ENCODE measurements around the gene CADM2. TPM values are rescaled to one million over a fixed set of nuclear protein-coding genes. Genes with fewer than 3 reads are reported as not detected.

The CADM2 gene
- total RNA-seq, 1 experiment from 2014 or later = 0.64 TPM

GRCh38 chr3:85721409-85722145, 762.8 kb downstream of the CADM2 start:
- no peaks in the 10 kb centered on the region for H3K9me3 ChIP-seq (ENCODE audit: control insufficient read depth, insufficient read depth, low read depth, low read length)
- BruUV-seq (replicated peaks) = no TSS peak
- DNase-seq (ENCODE audit: low read depth, low spot score) = no peak
- H3K27ac ChIP-seq (ENCODE audit: low read length) = no peak overlapping the region
- intact Hi-C loops (cut with micrococcal nuclease; ENCODE audit: unreplicated experiment) (no loop called here), in situ Hi-C loops (cut with HindIII; ENCODE audit: low pct_unique_long_range_greater_than_20kb, low sequenced_read_pairs) (no loop called here)
- POLR2A ChIA-PET = no interaction called here
- no peaks in the 10 kb centered on the region for H3K36me3 ChIP-seq (ENCODE audit: control insufficient read depth, insufficient read depth, low read length)
- H3K4me1 ChIP-seq (ENCODE audit: control insufficient read depth, insufficient read depth, low read length) = no peaks in the 10 kb centered on the region
- no peak for TF ChIP-seq CTCF (IDR thresholded peaks at IDR 0.05)
- CTCF ChIA-PET = no interaction called here
- no peak for ATAC-seq
- H3K27me3 ChIP-seq (ENCODE audit: control insufficient read depth, insufficient read depth, low read length) = no peaks in the 10 kb centered on the region
- H3K4me3 ChIP-seq (ENCODE audit: low read depth in 2 of 2, low read length in 2 of 2) = no peak overlapping the region

- H3K36me3 ChIP-seq (ENCODE audit: control insufficient read depth, insufficient read depth, low read length) = no peaks in the 10 kb centered on the region
Measured at GRCh38 chr3:85725809-85726208, 767.0 kb downstream of the CADM2 start.

More at GRCh38 chr3:85725809-85726208, 767.0 kb downstream of the CADM2 start:
- H3K9me3 ChIP-seq (ENCODE audit: control insufficient read depth, insufficient read depth, low read depth, low read length) = no peaks in the 10 kb centered on the region
- in situ Hi-C loops (cut with HindIII; ENCODE audit: low pct_unique_long_range_greater_than_20kb, low sequenced_read_pairs) = no loop called here
- no TSS peak for BruUV-seq (replicated peaks)
- ChIA-PET CTCF (no interaction called here), POLR2A (no interaction called here)
- no peak overlapping the region for H3K27ac ChIP-seq (ENCODE audit: low read length)
- no peaks in the 10 kb centered on the region for H3K27me3 ChIP-seq (ENCODE audit: control insufficient read depth, insufficient read depth, low read length)
- TF ChIP-seq CTCF (IDR thresholded peaks at IDR 0.05) = no peak
- no peak for TF ChIP-seq TCF7L2 (IDR thresholded peaks at IDR 0.05; ENCODE audit: low read depth, low read length)
- no peak for TF ChIP-seq POLR2AphosphoS5 (IDR thresholded peaks at IDR 0.05; ENCODE audit: low read depth, low read length)
- TF ChIP-seq REST (IDR thresholded peaks at IDR 0.05; ENCODE audit: insufficient read depth in 1 of 2, low read depth in 2 of 2, low read length in 1 of 2) = no peak
- TF ChIP-seq SIN3A (IDR thresholded peaks at IDR 0.05; ENCODE audit: borderline replicate concordance, insufficient read depth, low read depth, low read length) = no peak
- H3K4me3 ChIP-seq (ENCODE audit: low read depth in 2 of 2, low read length in 2 of 2) = no peak overlapping the region
- intact Hi-C loops (cut with micrococcal nuclease; ENCODE audit: unreplicated experiment) = no loop called here
- ATAC-seq (no peak), DNase-seq (ENCODE audit: low read depth, low spot score) (no peak)
- H3K4me1 ChIP-seq (ENCODE audit: control insufficient read depth, insufficient read depth, low read length) = no peaks in the 10 kb centered on the region
